Testis (tissue), 2 donors: ENCODE measurements around the gene BIN2.

ENCODE experiments used
- CTCF ChIP-seq, 3 experiments: fragments of 450-650 bp in 2 of 3; fragments of 200-600 bp in 1 of 3; sonication (generic) in 1 of 3; IDR thresholded peaks; one replicate each; pipeline ENCODE4 v1.5.1; 2016 to 2019; ENCODE audit warnings: antibody characterized with exemption in 3 of 3, mild to moderate bottlenecking in 2 of 3, moderate library complexity in 1 of 3
- POLR2A ChIP-seq: fragments of 450-650 bp; IDR thresholded peaks from one replicate; pipeline ENCODE4 v1.6.1; 2017; ENCODE audit warnings: antibody characterized with exemption, mild to moderate bottlenecking, moderate library complexity

DNA sequence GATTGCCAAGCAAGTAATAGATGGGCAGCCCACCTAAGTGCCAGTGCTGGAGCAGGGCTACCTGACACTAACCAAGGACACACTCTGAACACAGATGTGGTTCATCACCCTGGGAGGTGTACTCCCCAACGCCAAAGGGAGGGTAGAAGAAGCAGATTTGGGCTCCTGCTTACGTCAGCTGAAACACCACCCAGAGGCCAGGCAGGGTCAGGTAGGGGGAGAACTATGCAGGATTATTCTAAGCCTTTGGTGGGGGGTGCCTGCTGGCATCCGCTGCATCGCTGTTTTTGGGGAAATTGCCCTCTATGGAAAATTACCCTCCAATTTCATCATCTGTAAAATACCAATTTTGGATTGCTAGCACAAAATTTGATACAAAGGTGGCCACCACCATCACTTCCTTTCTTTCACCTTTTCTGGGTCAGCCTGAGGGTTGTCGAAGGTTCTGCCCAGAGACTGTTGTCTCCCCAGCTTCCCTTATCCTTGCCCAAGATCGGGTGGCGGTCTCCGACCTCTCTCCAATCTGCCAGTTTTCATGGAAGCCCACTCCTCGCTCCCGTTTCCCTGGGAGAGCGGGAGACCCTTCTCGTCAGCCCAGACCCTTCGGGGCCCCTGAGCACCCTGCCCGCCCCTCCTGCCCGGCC, 535 bp downstream of the BIN2 start:
- TF ChIP-seq CTCF (IDR thresholded peaks at IDR 0.05) (no peak), POLR2A (no peak)
